DND-41 (cell line): ENCODE data around the gene PAQR7.

Experiments used
- ATAC-seq: fragments of 200-7000 bp; cut with Tn5 transposase; 3 replicates; pipeline ENCODE4 v1.9.1; 2021; ENCODE audit warnings: low read depth; ENCODE audit not compliant: insufficient read depth
- DNase-seq: peaks from one replicate; pipeline ENCODE4 v3.0.0-alpha.2; 2020
- H2AFZ ChIP-seq: 2 replicates; pipeline ENCODE4 v1.6.0; 2012; ENCODE audit warnings: low read depth, low read length
- H3K27ac ChIP-seq: 2 replicates; pipeline ENCODE4 v1.5.1; 2012; ENCODE audit warnings: low read length, inconsistent platforms
- H3K27me3 ChIP-seq: fragments of 200-600 bp; sonication (generic); 2 replicates; pipeline ENCODE4 v1.6.0; 2012; ENCODE audit warnings: low read length, mild to moderate bottlenecking, inconsistent platforms; ENCODE audit not compliant: insufficient read depth, poor library complexity
- H3K36me3 ChIP-seq: 2 replicates; pipeline ENCODE4 v1.5.1; 2012; ENCODE audit warnings: low read length, inconsistent platforms; ENCODE audit not compliant: insufficient read depth
- H3K4me1 ChIP-seq: 2 replicates; pipeline ENCODE4 v1.5.1; 2012; ENCODE audit warnings: mild to moderate bottlenecking, low read length; ENCODE audit not compliant: insufficient read depth
- H3K4me2 ChIP-seq: 2 replicates; pipeline ENCODE4 v1.6.0; 2012; ENCODE audit warnings: mild to moderate bottlenecking, moderate library complexity, low read length, inconsistent platforms; ENCODE audit not compliant: insufficient read depth
- H3K4me3 ChIP-seq, 2 experiments: fragments of 200-600 bp in 1 of 2; shearing (Covaris generic) in 1 of 2; 2 replicates each; pipeline ENCODE4 v1.5.1; 2012 to 2016; ENCODE audit warnings: inconsistent platforms in 2 of 2, low read length in 2 of 2, mild to moderate bottlenecking in 2 of 2, low read depth in 1 of 2, moderate library complexity in 1 of 2
- H3K79me2 ChIP-seq: 2 replicates; pipeline ENCODE4 v1.6.0; 2012; ENCODE audit warnings: low read length, inconsistent platforms; ENCODE audit not compliant: insufficient read depth
- H3K9ac ChIP-seq: 2 replicates; pipeline ENCODE4 v1.6.0; 2012; ENCODE audit warnings: low read depth, mild to moderate bottlenecking, inconsistent platforms, low read length, moderate library complexity
- H3K9me3 ChIP-seq: 2 replicates; pipeline ENCODE4 v1.5.1; 2012; ENCODE audit warnings: low read length, moderate library complexity, mild to moderate bottlenecking, inconsistent platforms; ENCODE audit not compliant: insufficient read depth, severe bottlenecking
- H4K20me1 ChIP-seq: 2 replicates; pipeline ENCODE4 v1.6.0; 2012; ENCODE audit warnings: low read length; ENCODE audit not compliant: insufficient read depth
- CTCF ChIP-seq: IDR thresholded peaks from 2 replicates; pipeline ENCODE4 v1.5.1; 2012; ENCODE audit warnings: borderline replicate concordance, low read length, moderate library complexity, mild to moderate bottlenecking; ENCODE audit not compliant: poor library complexity, severe bottlenecking; ENCODE audit errors: extremely low read depth
- EZH2 ChIP-seq: IDR thresholded peaks from 3 replicates; pipeline ENCODE4 v1.6.1; 2012; ENCODE audit warnings: borderline replicate concordance, low read depth, mild to moderate bottlenecking, moderate library complexity, low read length, inconsistent platforms; ENCODE audit not compliant: severe bottlenecking

The PAQR7 gene

GRCh38 chr1:25912076-25912831 is 36.7 kb upstream of the PAQR7 start:
- no peaks in the 10 kb centered on the region for H4K20me1 ChIP-seq
- DNase-seq = no peak
- no peak overlapping the region for H2AFZ ChIP-seq
- no peaks in the 10 kb centered on the region for H3K27me3 ChIP-seq
- H3K9ac ChIP-seq = no peak overlapping the region
- no peak overlapping the region for H3K4me3 ChIP-seq
- no peaks in the 10 kb centered on the region for H3K4me1 ChIP-seq
- H3K9me3 ChIP-seq = no peaks in the 10 kb centered on the region
- TF ChIP-seq CTCF (no peak), EZH2 (no peak)
- H3K79me2 ChIP-seq = no peaks in the 10 kb centered on the region
- H3K4me2 ChIP-seq = no peak overlapping the region
- ATAC-seq = no peak
- H3K27ac ChIP-seq = no peak overlapping the region
- no peaks in the 10 kb centered on the region for H3K36me3 ChIP-seq

GRCh38 chr1:25911162-25911561 is 35.7 kb upstream of the PAQR7 start:
- Histone ChIP-seq H3K27ac (no peak overlapping the region), H3K9ac (no peak overlapping the region), H3K36me3 (no peaks in the 10 kb centered on the region), H3K4me1 (peaks cover 8% of the 10 kb centered on the region), H3K4me3 (no peak overlapping the region), H3K79me2 (peaks cover under 1% of the 10 kb centered on the region; the same call in 1 of the 2 replicates), H3K4me2 (no peak overlapping the region), H3K9me3 (no peaks in the 10 kb centered on the region), H4K20me1 (no peaks in the 10 kb centered on the region), H3K27me3 (no peaks in the 10 kb centered on the region), H2AFZ (no peak overlapping the region)
- ATAC-seq (no peak), DNase-seq (no peak)
- TF ChIP-seq CTCF (no peak), EZH2 (no peak)

- no peak for ATAC-seq
- peaks cover 17% of the 10 kb centered on the region for H3K4me1 ChIP-seq
- peaks cover 21% of the 10 kb centered on the region for H3K79me2 ChIP-seq
- no peak for TF ChIP-seq CTCF
- no peak for TF ChIP-seq EZH2
- H2AFZ ChIP-seq = no peak overlapping the region
- H3K4me3 ChIP-seq = no peak overlapping the region
- H3K36me3 ChIP-seq = peaks cover 16% of the 10 kb centered on the region
- no peaks in the 10 kb centered on the region for H3K27me3 ChIP-seq
- no peak overlapping the region for H3K4me2 ChIP-seq
- H4K20me1 ChIP-seq = peaks cover 13% of the 10 kb centered on the region
- no peaks in the 10 kb centered on the region for H3K9me3 ChIP-seq
- H3K9ac ChIP-seq = no peak overlapping the region
- no peak overlapping the region for H3K27ac ChIP-seq
- DNase-seq = no peak
Measured at GRCh38 chr1:25909040-25909439, 33.5 kb upstream of the PAQR7 start.

- H3K4me3 ChIP-seq = no peak overlapping the region
- ATAC-seq (no peak), DNase-seq (no peak)
- H3K4me1 ChIP-seq = peaks cover 26% of the 10 kb centered on the region
- no peak overlapping the region for H3K27ac ChIP-seq
- H2AFZ ChIP-seq = no peak overlapping the region
- no peak overlapping the region for H3K9ac ChIP-seq
- peaks cover 29% of the 10 kb centered on the region for H3K79me2 ChIP-seq
- no peaks in the 10 kb centered on the region for H3K9me3 ChIP-seq
- H3K27me3 ChIP-seq = no peaks in the 10 kb centered on the region
- TF ChIP-seq EZH2 (no peak), CTCF (no peak)
- H3K4me2 ChIP-seq = no peak overlapping the region
- peaks cover 25% of the 10 kb centered on the region for H3K36me3 ChIP-seq
- peaks cover 21% of the 10 kb centered on the region for H4K20me1 ChIP-seq
Measured at GRCh38 chr1:25908161-25908560, 32.7 kb upstream of the PAQR7 start.
